SHP77 (cell line): ENCODE data around the gene DACT2.
A peak's percentile ranks its signal among the peaks of the same experiment; 100 is the strongest.

ENCODE experiments used
- DNase-seq, 2 experiments: peaks; one replicate each; lab custom pipeline; 2025; lab: John Stamatoyannopoulos, UW

The DACT2 gene

DNA sequence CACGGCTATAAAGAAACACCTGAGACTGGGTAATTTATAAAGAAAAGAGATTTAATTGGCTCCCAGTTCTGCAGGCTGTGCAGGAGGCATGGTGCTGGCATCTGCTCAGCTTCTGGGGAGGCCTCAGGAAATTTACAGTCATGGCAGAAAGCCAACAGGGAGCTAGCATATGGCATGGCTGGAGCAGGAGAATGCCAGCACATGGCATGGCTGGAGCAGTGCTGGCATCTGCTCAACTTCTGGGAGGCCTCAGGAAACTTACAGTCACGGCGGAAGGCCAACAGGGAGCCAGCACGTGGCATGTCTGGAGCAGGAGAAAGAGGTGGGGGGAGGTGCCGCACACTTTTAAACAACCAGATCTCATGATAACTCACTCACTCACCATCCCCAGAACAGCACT lies 32.5 kb upstream of the DACT2 start:
- no peak for DNase-seq

DNA sequence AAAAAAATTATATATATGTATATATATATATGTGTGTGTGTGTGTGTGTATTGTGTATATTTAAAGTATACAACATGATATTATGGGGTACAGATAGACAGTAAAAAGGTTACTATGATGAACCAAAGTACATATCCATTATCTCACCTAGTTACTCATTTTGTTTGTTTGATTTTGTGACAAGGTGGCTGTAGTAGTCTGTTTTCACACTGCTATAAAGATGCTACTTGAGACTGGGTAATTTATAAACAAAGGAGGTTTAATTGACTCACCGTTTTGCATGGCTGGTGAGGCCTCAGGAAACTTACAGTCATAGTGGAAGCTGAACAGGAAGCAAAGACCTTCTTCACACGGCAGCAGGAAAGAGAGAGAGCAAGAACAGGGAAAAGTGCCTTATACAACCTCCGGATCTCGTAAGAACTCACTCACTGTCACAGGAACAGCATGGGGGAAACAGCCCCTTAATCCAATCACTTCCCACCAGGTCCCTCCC lies 30.2 kb upstream of the DACT2 start:
- DNase-seq = no peak

DNA sequence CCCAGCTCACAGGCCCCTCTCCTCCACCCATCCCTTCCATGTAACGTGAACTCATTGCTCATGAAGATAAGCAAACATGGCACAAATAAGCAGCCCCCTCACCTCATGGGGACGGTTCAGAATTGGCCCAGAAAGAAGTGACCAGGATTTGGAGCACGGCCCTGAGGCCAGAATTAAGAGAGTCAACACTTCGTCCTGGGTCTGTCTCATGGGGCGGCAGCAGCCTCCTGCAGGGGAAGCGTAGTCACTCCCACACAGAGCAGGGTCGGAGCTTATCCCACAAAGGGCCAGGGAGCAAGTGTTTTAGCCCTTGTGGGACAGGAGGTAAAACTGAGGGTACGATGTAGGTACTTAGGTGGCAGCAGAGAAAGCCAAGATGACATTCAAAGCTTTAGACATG lies 28.6 kb upstream of the DACT2 start:
- DNase-seq = no peak

DNA sequence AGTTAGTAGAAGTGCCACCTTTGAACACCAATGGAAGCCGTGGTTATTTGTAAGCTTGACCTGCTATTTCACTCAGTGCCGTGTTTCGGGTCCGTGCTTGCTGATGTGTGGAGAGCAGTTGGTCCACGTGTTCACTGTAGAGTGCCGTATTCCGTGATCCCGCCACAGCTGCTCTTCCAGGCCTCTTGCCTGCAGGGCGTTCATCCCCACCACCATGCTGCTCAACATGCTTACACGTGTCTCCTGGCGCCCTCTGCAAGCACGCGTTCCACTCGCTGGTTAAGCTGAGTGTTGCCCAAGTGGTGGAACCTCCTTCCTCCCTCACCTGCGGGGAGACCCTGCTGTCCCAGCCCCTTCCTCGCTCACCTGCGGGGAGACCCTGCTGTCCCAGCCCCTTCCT lies 28.0 kb upstream of the DACT2 start:
- no peak for DNase-seq

DNA sequence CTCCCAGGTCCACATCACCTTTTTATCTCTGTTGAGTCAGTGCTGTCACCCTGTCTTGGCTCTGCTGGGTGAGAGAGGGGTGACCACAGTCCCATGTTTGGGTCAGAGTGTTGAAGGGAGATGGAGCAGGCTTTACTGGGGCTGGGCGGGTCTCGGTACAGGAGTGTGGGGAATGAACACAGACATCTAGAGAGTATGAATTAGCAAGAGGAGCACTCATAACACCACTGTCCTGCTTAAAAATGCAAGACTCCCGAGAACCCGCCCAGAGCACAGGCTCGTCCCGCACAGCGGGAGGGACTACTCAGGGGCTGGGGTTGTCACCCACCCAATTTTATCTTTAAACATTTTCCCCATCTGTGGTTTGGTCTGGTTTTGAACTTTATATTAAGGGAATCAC lies 27.5 kb upstream of the DACT2 start:
- no peak for DNase-seq

DNA sequence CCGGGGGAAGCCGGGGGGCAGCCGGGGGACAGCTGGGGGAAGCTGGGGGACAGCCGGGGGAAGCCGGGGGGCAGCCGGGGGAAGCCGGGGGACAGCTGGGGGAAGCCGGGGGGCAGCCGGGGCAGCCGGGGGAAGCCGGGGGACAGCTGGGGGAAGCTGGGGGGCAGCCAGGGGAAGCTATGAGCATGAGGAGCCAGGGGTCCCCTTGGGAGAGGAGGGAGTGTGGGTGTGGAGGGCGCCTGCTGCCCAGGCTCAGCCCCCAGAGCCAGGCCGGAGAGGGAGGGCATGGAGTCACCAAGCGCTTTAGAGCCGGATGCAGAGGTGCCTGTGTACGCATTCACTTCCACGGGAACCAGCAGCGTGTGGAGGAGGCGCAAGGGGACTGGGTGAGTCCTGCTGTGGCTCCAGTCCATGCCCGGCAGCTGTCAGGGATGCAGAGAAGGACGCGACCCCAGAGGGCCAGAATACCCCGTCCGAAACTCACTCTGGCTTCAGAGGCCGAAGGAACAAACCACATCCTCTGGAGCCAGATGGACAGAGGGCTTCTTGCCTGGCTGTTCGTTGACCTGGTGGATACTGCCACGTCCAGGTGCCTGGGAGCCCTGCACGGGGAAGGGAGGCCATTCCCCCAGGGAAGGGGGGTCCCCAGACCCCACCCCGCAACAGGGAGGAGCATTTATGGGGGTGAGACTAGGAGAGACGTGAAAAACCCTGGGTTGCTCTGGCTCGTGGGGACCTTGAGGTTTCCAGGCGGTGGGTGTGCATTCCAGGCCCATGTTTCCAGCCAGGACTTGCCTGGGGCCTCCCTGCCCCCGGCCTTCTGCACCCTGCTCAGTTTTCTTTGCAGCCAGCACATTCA lies 26.5 kb upstream of the DACT2 start:
- DNase-seq = no peak

DNA sequence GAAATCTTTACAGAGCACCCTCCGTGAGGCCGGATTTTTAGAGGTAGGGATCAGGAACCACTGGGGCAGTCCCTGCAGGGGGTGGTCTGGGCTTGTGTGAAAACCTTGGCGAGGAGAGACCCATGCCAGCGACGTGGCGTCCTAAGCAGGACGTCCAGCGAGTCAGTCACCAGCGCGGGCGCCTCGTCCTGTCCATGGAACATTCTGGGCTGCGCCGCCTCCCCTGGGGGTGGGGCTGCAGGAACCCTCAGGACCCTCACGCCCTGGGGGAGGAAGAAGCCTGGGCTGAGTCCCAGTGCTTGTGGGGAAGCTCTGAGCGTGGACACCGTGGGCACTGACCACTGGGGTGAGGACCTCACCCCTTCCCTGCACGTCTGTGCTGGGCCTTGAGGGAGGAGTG lies 25.7 kb upstream of the DACT2 start:
- no peak for DNase-seq

DNA sequence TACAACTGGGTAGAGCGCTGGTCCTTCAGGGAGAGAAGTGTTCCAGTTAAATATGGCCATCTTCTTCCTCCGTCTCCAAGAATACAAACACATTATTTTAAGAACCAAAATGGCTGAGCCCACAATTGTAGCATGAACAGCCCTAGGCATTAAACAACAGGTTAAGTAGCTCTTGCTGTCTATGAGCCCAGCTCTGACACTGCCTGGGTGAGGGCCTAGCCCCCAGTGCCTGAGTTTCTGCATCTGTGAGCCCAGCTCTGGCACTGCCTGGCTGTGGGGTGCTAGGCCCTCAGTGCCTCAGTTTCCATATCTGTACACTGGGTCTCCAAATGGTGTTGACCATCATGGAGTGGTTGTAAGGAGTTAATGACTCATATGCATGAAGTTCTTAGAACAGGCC lies 24.8 kb upstream of the DACT2 start:
- no peak for DNase-seq

DNA sequence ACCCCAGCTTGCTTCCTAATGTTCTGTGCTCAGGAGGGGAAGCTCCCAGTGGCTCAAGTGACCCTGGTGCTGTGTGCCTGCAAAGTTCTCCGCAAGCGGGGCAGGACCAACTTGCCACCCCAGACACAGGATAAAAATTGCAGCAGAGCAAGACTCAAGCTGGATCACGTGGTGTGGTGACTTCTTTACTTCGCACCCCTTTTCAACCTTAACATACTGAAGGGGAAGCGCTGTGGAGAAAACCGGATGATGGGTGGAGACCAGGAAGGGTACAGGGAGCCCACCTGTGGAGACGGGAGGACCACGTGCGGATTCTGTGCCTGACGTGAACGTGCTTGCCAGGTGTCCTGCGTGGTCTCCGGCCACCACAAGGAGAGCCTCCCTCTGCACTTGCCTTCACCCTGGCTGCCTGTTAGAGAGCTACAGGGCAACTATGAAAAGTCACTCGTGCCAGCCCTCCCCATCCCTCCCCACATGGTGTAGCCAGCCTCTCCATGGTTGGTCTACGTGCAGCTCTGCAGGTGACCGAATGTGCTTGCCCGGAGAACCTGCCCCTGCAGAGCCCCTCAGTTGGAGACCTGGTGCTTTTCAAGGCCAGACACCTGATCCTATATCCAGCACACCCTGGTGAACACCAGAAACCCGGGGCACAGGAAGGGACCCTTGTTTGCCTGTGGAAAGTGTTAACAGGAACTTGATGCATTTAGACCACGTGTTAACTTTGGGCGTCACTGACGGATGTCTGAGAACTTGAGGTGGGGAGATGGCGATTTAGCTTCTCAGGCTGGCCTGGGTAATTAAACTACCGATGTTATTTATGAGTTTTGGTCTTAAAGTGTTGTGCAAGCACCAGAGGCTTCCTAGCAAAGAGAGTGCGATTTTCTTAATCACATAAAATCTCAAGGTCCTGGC lies 23.9 kb upstream of the DACT2 start:
- DNase-seq = no peak

DNA sequence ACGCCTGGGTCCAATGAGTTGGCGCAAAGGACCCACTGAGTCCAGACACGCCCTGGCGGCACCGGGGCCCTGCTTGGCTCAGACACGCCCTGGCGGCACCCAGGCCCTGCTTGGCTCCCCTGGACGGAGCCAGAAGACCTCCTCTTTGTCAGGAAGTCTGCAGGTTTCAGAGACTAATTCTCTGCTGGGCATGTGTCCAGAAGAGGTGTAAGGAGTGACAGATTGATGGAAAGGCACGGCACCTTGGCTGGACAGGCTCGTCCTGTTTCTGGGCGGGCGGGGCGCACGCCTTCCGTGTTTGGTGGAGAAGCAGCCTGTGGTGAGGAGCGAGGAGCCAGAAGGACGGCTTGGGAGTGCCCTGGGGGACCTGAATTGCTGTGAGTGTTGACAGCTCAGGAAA lies 23.1 kb upstream of the DACT2 start:
- no peak for DNase-seq

DNA sequence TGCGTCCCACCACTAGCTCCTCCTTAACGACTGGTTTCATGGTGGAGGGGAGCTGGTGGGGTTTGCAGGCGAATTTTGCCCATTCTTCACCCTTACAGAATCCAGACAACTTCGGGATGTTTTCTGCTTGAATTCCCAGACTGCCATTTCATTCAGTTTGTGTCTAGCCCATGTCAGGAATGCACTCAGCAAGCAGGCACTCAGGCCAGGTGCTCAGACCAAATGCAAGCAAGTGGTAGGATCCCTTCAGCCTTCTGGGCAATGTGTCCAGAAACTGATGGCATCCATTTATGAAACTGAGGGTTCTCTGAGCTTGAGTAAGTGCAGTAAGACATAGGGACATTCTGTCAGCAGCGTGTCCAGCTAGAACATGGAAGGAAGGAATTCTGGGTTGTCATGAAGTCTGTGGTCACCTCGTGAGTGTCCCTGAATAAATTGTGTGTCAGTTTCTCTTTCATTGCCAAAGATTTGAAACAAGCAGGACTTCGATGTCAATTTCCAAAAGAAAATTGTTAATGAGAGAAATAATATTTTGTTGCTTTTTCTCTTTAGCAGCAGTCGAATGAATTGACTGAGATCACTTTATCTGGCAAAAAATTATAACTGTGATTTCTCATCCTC lies 21.8 kb upstream of the DACT2 start:
- no peak for DNase-seq

DNA sequence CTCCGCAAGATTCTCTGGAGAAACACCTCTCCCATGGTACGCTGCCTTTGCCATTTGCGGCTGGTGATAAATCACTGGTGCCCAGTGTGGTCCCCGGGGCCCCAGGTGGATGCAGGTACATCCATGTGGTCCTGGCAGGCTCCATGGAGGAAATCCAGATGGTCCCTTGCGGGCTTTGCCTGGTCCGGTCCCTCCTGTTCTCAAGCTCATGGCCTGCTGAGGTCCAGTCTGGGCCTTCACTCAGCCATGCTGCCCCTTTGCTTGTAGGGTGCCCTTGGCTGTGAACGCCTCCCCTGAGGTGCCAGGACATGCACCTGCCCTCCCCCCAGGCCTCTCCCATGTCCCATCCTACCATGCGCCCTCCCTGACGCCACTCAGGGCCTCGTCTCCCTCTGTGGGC lies 21.2 kb upstream of the DACT2 start:
- DNase-seq = no peak

DNA sequence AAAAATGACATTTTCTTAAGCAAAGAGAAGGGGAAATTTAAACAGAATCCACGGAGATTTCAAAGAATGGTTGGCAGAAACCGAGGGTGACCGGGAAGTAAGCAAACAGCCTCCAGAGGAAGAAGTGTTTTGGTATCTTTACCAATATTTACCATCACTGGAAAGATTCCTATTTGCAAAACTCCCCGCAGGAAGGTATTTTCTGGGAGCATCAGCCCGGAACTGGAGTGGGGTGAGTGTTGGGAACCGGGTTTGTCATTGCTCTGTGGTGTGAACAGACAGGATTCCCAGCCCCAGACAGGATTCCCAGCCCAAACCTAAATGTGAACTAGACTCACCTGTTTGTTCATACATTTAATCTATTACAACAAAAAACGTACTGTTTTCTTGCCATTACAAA lies 19.2 kb upstream of the DACT2 start:
- DNase-seq = no peak

DNA sequence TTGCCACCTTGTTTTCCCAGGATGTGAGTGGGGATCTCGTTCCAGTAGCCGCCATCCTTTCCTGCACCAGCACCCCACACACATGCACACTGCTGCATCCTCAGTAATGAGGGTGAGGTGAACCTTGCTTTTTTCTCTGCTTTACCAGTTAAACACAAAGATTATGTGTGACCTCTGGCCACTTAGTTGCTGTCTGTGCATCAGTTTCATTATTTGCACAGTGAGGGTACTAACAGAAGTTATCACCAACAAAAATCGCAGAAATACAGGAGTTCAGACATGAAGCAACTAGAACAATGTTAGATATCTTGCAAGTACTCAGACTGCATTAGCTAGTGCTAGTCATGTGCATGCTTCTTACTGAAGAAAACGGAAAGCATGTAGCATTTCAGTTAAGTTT lies 17.4 kb upstream of the DACT2 start:
- no peak for DNase-seq

DNA sequence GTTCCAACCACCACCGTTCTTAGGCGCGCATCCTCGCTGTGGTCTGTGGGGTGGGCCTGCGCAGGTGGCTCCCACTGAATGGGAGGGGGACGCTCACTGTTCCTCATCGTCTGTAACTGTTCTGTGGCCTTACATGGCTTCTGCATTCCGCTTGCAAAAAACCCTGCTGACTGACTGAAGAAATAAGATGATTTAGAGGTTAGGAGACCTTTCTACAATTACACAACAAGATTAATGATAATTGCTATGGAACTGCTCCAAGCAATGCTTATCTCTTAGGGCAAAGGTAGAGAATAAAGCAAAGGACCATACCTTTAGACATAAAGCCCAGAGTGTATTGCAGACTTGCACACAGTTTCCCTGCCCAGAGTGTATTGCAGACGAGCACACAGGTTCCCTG lies 14.4 kb upstream of the DACT2 start:
- no peak for DNase-seq

DNA sequence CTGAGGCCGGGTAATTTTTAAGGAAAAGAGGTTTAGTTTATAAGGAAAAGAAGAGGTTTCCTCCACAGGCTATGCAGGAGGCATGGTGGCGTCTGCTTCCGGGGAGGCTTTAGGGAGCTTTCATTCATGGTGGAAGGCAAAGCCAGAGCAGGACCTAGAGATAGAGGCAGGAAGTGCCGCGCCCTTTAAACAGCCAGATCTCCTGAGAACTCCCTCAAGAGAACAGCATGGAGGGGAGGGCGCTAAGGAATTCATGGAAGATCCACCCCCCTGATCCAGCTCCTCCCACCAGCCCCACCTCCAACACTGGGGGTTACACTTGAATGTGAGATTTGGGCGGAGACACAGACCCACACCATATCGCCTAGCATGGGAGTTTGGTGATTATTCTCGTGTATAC lies 13.9 kb upstream of the DACT2 start:
- DNase-seq = no peak

DNA sequence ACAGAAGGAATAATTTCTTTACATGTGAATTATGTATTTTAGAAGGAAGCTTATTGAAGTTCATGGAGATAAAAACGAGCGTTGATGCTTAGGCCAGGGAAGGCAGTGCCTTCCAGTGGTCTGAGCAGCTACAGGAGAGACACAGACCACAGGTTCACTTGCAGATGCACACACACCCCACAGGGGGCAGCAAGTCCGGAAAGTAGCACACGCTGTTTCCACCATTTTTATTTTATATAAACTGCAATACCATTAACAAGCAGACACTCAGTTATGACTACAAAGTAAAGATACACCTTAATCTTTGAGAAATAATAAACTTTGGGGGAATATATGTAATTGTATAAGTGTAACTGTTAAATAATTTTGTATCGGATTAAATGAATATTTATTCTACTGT lies 13.5 kb upstream of the DACT2 start:
- DNase-seq = peak in 1 of 2 experiments; percentile 19

DNA sequence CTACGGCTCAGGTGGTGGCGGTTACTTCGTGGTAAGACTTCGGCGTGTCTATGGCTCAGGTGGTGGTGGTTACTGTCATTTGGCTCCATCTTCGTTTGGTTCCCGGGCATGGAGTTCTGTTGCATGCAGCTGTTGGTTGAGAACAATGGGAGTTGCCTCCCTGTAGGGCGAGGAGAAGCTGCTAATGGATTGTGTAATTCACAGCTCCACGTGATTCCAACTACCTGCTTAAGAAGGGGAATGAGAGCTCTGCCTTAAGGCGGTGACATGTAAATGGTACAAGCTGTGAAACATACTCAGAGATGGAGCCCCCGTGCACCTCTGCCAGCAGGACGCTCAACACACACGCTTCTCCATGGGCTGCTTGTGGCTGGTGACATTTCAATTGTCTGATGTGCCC lies 12.4 kb upstream of the DACT2 start:
- DNase-seq = no peak

DNA sequence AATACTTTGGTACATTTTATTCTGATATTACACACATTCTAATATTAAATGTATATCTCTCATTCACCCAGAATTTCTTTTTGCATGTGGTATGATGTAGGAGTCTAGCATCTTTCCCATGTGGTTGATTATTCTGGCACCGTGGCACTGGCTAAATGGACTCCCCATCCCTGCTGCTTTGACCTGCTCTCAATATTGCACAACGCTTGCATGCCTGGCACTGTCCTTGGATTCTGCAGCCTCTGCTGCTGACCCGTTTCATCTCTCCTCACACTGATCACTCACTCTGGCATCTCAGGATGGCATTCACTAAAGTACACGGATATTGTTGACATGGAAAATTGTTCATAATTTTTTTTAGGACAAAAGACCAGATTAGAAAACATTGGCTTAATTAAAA lies 11.5 kb upstream of the DACT2 start:
- DNase-seq = no peak

DNA sequence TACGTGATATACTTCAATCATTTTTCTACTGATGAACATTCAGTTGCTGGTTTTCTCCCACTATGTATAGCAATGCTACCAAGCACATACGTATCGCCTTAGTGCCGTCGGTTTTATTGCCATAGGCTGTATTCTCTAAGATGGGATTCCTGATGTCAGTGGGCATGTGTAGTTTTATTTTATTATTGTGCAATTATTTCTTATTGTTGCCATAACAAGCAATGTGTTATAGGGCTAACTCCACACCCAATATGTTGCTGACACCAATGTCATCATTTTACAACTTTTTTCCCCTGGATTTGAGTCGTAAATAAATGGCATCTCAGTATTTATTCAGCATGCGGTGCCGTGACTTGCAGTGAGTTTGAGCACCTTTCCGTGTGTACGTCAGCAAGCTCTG lies 10.8 kb upstream of the DACT2 start:
- DNase-seq = no peak

DNA sequence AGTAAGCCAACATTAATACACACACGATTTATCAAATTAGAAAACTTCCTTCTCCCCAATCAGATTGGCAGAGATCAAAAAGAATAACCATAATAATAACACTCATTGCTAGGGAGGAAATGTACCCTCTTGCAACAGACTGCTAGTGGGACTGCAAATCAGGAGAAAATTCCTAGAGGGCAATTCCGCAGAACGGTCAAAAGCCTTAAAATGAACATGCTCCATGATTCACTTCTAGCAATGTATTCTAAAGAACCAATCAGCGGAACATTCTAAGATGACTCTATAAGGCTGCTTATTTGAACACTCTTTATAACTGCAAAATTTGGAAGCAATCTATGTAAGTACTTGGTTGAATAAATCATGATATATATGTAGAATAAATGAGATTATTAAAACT lies 8.5 kb upstream of the DACT2 start:
- no peak for DNase-seq
